Panc1 (cell line): Measurements from ENCODE around the gene SNTG2. TPM values are rescaled to one million over a fixed set of nuclear protein-coding genes. Genes with fewer than 3 reads are reported as not detected.

Source experiments
- ATAC-seq: fragments of 200-7000 bp; cut with Tn5 transposase; 2 replicates; pipeline ENCODE4 v1.9.1; 2020; ENCODE audit warnings: mild to moderate bottlenecking, moderate library complexity
- BruUV-seq: library from RNA; stranded (reverse); fragments of 400-500 nt; replicated peaks from 2 replicates; lab custom pipeline; 2021; lab: Mats Ljungman, UMichigan
- CTCF ChIA-PET: fragments of 300-600 bp; sonication (Branson Sonifier 250); formaldehyde crosslinking; loops from one replicate; lab custom pipeline; 2022; ENCODE audit warnings: antibody characterized with exemption; lab: Charles Lee
- POLR2A ChIA-PET: fragments of 300-600 bp; sonication (Branson Sonifier 250); formaldehyde crosslinking; loops from one replicate; lab custom pipeline; 2022; ENCODE audit warnings: antibody characterized with exemption; lab: Charles Lee
- DNase-seq: peaks from one replicate; pipeline ENCODE4 v3.0.0-alpha.2; 2010; ENCODE audit warnings: low read depth, low spot score
- H3K27ac ChIP-seq: 2 replicates; pipeline ENCODE4 v1.5.1; 2011; ENCODE audit warnings: mild to moderate bottlenecking, low read length, inconsistent platforms
- H3K27me3 ChIP-seq: fragments of 200-500 bp; sonication (Bioruptor generic); 2 replicates; pipeline ENCODE4 v1.6.0; 2014; ENCODE audit warnings: low read length, inconsistent platforms; ENCODE audit not compliant: control insufficient read depth, insufficient read depth
- H3K36me3 ChIP-seq: fragments of 200-500 bp; sonication (Bioruptor generic); 2 replicates; pipeline ENCODE4 v1.5.1; 2014; ENCODE audit warnings: inconsistent platforms, mild to moderate bottlenecking, low read length, moderate library complexity; ENCODE audit not compliant: control insufficient read depth, insufficient read depth
- H3K4me1 ChIP-seq: 2 replicates; pipeline ENCODE4 v1.5.1; 2011; ENCODE audit warnings: inconsistent platforms, mild to moderate bottlenecking, low read length, moderate library complexity; ENCODE audit not compliant: control insufficient read depth, insufficient read depth
- H3K4me3 ChIP-seq, 2 experiments: 2 replicates each; pipeline ENCODE4 v1.5.1; 2011 to 2012; ENCODE audit warnings: low read depth in 2 of 2, low read length in 2 of 2, mild to moderate bottlenecking in 2 of 2, inconsistent platforms in 1 of 2, moderate library complexity in 1 of 2
- H3K9me3 ChIP-seq: fragments of 200-500 bp; sonication (Bioruptor generic); 2 replicates; pipeline ENCODE4 v1.5.1; 2014; ENCODE audit warnings: low read depth, mild to moderate bottlenecking, inconsistent platforms, low read length, moderate library complexity; ENCODE audit not compliant: control insufficient read depth, insufficient read depth
- CTCF ChIP-seq: fragments of 450-650 bp; IDR thresholded peaks from 2 replicates; pipeline ENCODE4 v1.5.1; 2017; ENCODE audit warnings: mild to moderate bottlenecking
- POLR2AphosphoS5 ChIP-seq: IDR thresholded peaks from 2 replicates; pipeline ENCODE4 v1.6.1; 2012; ENCODE audit warnings: mild to moderate bottlenecking, low read depth, low read length, moderate library complexity
- SIN3A ChIP-seq: IDR thresholded peaks from 2 replicates; pipeline ENCODE4 v1.6.1; 2012; ENCODE audit warnings: low read depth, mild to moderate bottlenecking, low read length, moderate library complexity, borderline replicate concordance; ENCODE audit not compliant: insufficient read depth
- TCF7L2 ChIP-seq: IDR thresholded peaks from 2 replicates; pipeline ENCODE4 v1.6.1; 2011; ENCODE audit warnings: mild to moderate bottlenecking, low read depth, low read length, inconsistent platforms
- in situ Hi-C: cut with HindIII; loops from 2 replicates; pipeline ENCODE4 v1.10.0; 2016; ENCODE audit warnings: low sequenced_read_pairs, low pct_unique_long_range_greater_than_20kb
- intact Hi-C: fragments of 100-400 bp; cut with micrococcal nuclease; formaldehyde crosslinking; loops from one replicate; pipeline ENCODE4 v1.10.0; 2022; ENCODE audit not compliant: unreplicated experiment
- total RNA-seq: library from RNA; stranded (reverse); gene quantifications from one replicate; pipeline ENCODE4 v1.2.1, GENCODE V29; 2021; ENCODE audit not compliant: unreplicated experiment
- TF ChIP-seq, protein P1 (sequence below), 2 experiments: IDR thresholded peaks; 2 replicates each; pipeline ENCODE4 v1.6.1; 2011 to 2012; ENCODE audit warnings: low read depth in 2 of 2, control low read depth in 1 of 2, low read length in 1 of 2, mild to moderate bottlenecking in 1 of 2, moderate library complexity in 1 of 2; ENCODE audit not compliant: insufficient read depth in 1 of 2

SNTG2 gene
- total RNA-seq, 1 experiment from 2014 or later, result not detected

DNA sequence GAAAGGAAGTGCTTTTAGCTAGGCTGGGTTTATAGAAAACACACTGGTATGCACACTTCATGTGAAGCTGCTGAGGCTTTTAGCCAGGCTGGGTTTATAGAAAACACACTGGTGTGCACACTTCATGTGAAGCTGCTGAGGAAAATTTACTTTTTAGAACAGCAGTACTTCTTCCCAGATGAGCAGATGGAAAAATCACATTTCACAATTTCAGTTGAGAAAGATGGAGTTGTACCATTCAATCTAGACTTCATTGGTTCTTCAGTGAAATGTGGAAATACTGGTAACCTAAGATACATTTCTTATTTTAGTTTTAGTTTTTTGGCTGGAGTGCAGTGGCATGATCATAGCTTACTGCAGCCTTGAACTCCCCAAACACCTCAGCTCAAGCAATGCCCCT lies 11.1 kb downstream of the SNTG2 start:
- in situ Hi-C loops, result no loop called here
- BruUV-seq, result no TSS peak
- DNase-seq, result no peak
- Histone ChIP-seq H3K9me3 (no peaks in the 10 kb centered on the region), H3K27ac (no peak overlapping the region), H3K36me3 (no peaks in the 10 kb centered on the region), H3K4me1 (no peaks in the 10 kb centered on the region), H3K27me3 (no peaks in the 10 kb centered on the region; the same call in none of the 2 replicates), H3K4me3 (no peak overlapping the region)
- POLR2A ChIA-PET, result no interaction called here
- CTCF ChIA-PET, result no interaction called here
- no peak for TF ChIP-seq SIN3A
- no peak for TF ChIP-seq TCF7L2
- intact Hi-C loops, result no loop called here
- ATAC-seq, result no peak

- ChIA-PET POLR2A (no interaction called here), CTCF (no interaction called here)
- no peak; the same call in 1 of the 2 replicates for ATAC-seq
- no peak for TF ChIP-seq TCF7L2
- no peak for TF ChIP-seq CTCF
- TF ChIP-seq POLR2AphosphoS5, result no peak
- TF ChIP-seq SIN3A, result no peak
- TF ChIP-seq, protein P1, sequence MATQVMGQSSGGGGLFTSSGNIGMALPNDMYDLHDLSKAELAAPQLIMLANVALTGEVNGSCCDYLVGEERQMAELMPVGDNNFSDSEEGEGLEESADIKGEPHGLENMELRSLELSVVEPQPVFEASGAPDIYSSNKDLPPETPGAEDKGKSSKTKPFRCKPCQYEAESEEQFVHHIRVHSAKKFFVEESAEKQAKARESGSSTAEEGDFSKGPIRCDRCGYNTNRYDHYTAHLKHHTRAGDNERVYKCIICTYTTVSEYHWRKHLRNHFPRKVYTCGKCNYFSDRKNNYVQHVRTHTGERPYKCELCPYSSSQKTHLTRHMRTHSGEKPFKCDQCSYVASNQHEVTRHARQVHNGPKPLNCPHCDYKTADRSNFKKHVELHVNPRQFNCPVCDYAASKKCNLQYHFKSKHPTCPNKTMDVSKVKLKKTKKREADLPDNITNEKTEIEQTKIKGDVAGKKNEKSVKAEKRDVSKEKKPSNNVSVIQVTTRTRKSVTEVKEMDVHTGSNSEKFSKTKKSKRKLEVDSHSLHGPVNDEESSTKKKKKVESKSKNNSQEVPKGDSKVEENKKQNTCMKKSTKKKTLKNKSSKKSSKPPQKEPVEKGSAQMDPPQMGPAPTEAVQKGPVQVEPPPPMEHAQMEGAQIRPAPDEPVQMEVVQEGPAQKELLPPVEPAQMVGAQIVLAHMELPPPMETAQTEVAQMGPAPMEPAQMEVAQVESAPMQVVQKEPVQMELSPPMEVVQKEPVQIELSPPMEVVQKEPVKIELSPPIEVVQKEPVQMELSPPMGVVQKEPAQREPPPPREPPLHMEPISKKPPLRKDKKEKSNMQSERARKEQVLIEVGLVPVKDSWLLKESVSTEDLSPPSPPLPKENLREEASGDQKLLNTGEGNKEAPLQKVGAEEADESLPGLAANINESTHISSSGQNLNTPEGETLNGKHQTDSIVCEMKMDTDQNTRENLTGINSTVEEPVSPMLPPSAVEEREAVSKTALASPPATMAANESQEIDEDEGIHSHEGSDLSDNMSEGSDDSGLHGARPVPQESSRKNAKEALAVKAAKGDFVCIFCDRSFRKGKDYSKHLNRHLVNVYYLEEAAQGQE (IDR thresholded peaks at IDR 0.05; ENCODE audit: insufficient read depth in 1 of 2, low read depth in 2 of 2, low read length in 1 of 2), result no peak
- Histone ChIP-seq H3K4me1 (no peaks in the 10 kb centered on the region), H3K4me3 (no peak overlapping the region), H3K9me3 (no peaks in the 10 kb centered on the region), H3K36me3 (no peaks in the 10 kb centered on the region), H3K27me3 (no peaks in the 10 kb centered on the region; the same call in 1 of the 2 replicates), H3K27ac (no peak overlapping the region)
- in situ Hi-C loops, result no loop called here
- intact Hi-C loops, result no loop called here
- BruUV-seq, result no TSS peak
- DNase-seq, result no peak
Observed at GRCh38 chr2:963876-964275, 13.2 kb downstream of the SNTG2 start.

GRCh38 chr2:964562-964961 lies 13.9 kb downstream of the SNTG2 start:
- ATAC-seq, result no peak
- Histone ChIP-seq H3K36me3 (no peaks in the 10 kb centered on the region), H3K27ac (no peak overlapping the region), H3K4me1 (no peaks in the 10 kb centered on the region), H3K27me3 (no peaks in the 10 kb centered on the region; the same call in 1 of the 2 replicates), H3K4me3 (no peak overlapping the region), H3K9me3 (no peaks in the 10 kb centered on the region)
- in situ Hi-C loops, result no loop called here
- ChIA-PET POLR2A (no interaction called here), CTCF (no interaction called here)
- no peak for TF ChIP-seq POLR2AphosphoS5
- TF ChIP-seq SIN3A, result no peak
- TF ChIP-seq CTCF, result no peak
- TF ChIP-seq TCF7L2, result no peak
- TF ChIP-seq, protein P1 (IDR thresholded peaks at IDR 0.05; ENCODE audit: insufficient read depth in 1 of 2, low read depth in 2 of 2, low read length in 1 of 2), result no peak
- no peak for DNase-seq
- intact Hi-C loops, result no loop called here
- no TSS peak for BruUV-seq
